GM12878 (cell line): Measurements from ENCODE around the gene F8A2. TPM values are rescaled to one million over a fixed set of nuclear protein-coding genes. Genes with fewer than 3 reads are reported as not detected.
"Not testable (repeated sequence)": the region's sequence is repeated elsewhere in the genome, so short reads cannot be mapped to it uniquely, and the experiment has no call there.

Experiments used
- ATAC-seq: fragments of 200-7000 bp; cut with Tn5 transposase; 3 replicates; pipeline ENCODE4 v1.9.1; 2020; ENCODE audit warnings: mild to moderate bottlenecking, moderate library complexity
- BruUV-seq: library from RNA; stranded (reverse); fragments of 400-500 nt; replicated peaks from 2 replicates; lab custom pipeline; 2021; lab: Mats Ljungman, UMichigan
- CTCF ChIA-PET: fragments of 300-600 bp; sonication (Branson Sonifier 250); formaldehyde crosslinking; extraction: SDS; loops from one replicate; lab custom pipeline; 2021; ENCODE audit warnings: inconsistent platforms; lab: Yijun Ruan, JAX
- POLR2A ChIA-PET: fragments of 350-600 bp; formaldehyde crosslinking; extraction: SDS; loops from one replicate; lab custom pipeline; 2021; ENCODE audit warnings: inconsistent platforms; lab: Charles Lee
- RAD21 ChIA-PET: fragments of 300-600 bp; sonication (Branson Sonifier 250); formaldehyde crosslinking; loops from one replicate; lab custom pipeline; 2023; ENCODE audit warnings: antibody characterized with exemption; ENCODE audit not compliant: unreplicated experiment; lab: Charles Lee
- SMC1A ChIA-PET: fragments of 300-600 bp; sonication (Branson Sonifier 250); formaldehyde crosslinking; loops from one replicate; lab custom pipeline; 2023; ENCODE audit not compliant: unreplicated experiment, uncharacterized antibody; lab: Charles Lee
- DNase-seq: peaks from one replicate; pipeline ENCODE4 v3.0.0-alpha.2; 2011; ENCODE audit warnings: low read depth, low spot score
- FAIRE-seq: peaks from 3 replicates; lab custom pipeline; 2011; peaks lifted over from hg19 to GRCh38; lab: Jason Lieb, UNC
- H2AFZ ChIP-seq: 2 replicates; pipeline ENCODE4 v1.6.0; 2011; ENCODE audit warnings: low read depth, low read length, control low read depth; ENCODE audit not compliant: control insufficient read depth
- H3K27ac ChIP-seq: 2 replicates; pipeline ENCODE4 v1.5.1; 2011; ENCODE audit warnings: control low read depth; ENCODE audit not compliant: control insufficient read depth, insufficient read depth
- H3K27me3 ChIP-seq, 2 experiments: replicated peaks in 1 of 2; 2 replicates each; pipeline versions ENCODE4 v1.6.0 to v1.6.1; 2011; ENCODE audit warnings: low read length in 1 of 2; ENCODE audit not compliant: control insufficient read depth in 2 of 2, insufficient read depth in 2 of 2
- H3K36me3 ChIP-seq, 2 experiments: 2 replicates each; pipeline ENCODE4 v1.5.1; 2011; ENCODE audit warnings: low read length in 1 of 2; ENCODE audit not compliant: control insufficient read depth in 2 of 2, insufficient read depth in 2 of 2
- H3K4me1 ChIP-seq: 2 replicates; pipeline ENCODE4 v1.6.1; 2011; ENCODE audit warnings: mild to moderate bottlenecking, low read length, moderate library complexity, mixed read lengths; ENCODE audit not compliant: control insufficient read depth, insufficient read depth
- H3K4me2 ChIP-seq: 2 replicates; pipeline ENCODE4 v1.6.0; 2011; ENCODE audit warnings: control low read depth; ENCODE audit not compliant: control insufficient read depth, insufficient read depth
- H3K4me3 ChIP-seq: fragments of 200-600 bp; sonication (generic); 2 replicates; pipeline ENCODE4 v1.5.1; 2016
- H3K79me2 ChIP-seq: 2 replicates; pipeline ENCODE4 v1.6.0; 2011; ENCODE audit warnings: low read length; ENCODE audit not compliant: control insufficient read depth, insufficient read depth
- H3K9ac ChIP-seq: 2 replicates; pipeline ENCODE4 v1.8.0; 2011; ENCODE audit warnings: low read length, control low read depth, mixed read lengths; ENCODE audit not compliant: control insufficient read depth, insufficient read depth
- H3K9me3 ChIP-seq: replicated peaks from 3 replicates; pipeline ENCODE4 v1.5.1; 2011; ENCODE audit warnings: mild to moderate bottlenecking, low read length; ENCODE audit not compliant: control insufficient read depth, insufficient read depth
- H4K20me1 ChIP-seq: 2 replicates; pipeline ENCODE4 v1.6.0; 2011; ENCODE audit not compliant: control insufficient read depth, insufficient read depth
- WGBS: methylation state at CpG from one replicate; pipeline ENCODE4 v1.1.6; 2016; ENCODE audit warnings: low lambda C conversion rate; ENCODE audit not compliant: insufficient replicate concordance, insufficient coverage; ENCODE audit errors: missing lambda C conversion rate; 5-methylcytosine and 5-hydroxymethylcytosine counted together
- in situ Hi-C: fragments of 300-500 bp; cut with MboI; formaldehyde crosslinking; loops from 9 replicates; pipeline ENCODE4 v1.14.3; 2018; ENCODE audit warnings: mixed read lengths
- intact Hi-C: fragments of 100-400 bp; cut with micrococcal nuclease; formaldehyde crosslinking; loops from one replicate; pipeline ENCODE4 v1.14.2; 2022; ENCODE audit not compliant: unreplicated experiment
- polyA plus RNA-seq, 11 experiments: library from polyadenylated mRNA; depleted of rRNA in 4 of 11; unstranded in 6 of 11; stranded (reverse) in 5 of 11; fragments of >200 nt; fragmentation: Nextera tagmentation in 4 of 11; fragmentation: Illumina TruSeq in 1 of 11; extraction: Ambion mirVana in 4 of 11; extraction: Trizol in 1 of 11; gene quantifications; 1 replicate in 1 of 11; 2 replicates in 10 of 11; pipeline versions ENCODE4 v1.2.1 to v1.2.3, GENCODE V29; 2011 to 2016; ENCODE audit warnings: inconsistent platforms in 2 of 11, missing spikeins in 2 of 11, low read depth in 1 of 11
- total RNA-seq, 4 experiments: library from RNA; depleted of rRNA in 3 of 4; stranded (reverse); fragments of >200 nt in 3 of 4; fragmentation: Illumina TruSeq in 1 of 4; extraction: Trizol in 1 of 4; gene quantifications; 2 replicates each; pipeline versions ENCODE4 v1.2.1 to v1.2.3, GENCODE V29; 2013 to 2021

Gene F8A2
- total and polyA plus RNA-seq, 10 of the 15 experiments (the other 5 are each of a cell fraction or from before 2014, with no cell fraction given), result not detected

DNA sequence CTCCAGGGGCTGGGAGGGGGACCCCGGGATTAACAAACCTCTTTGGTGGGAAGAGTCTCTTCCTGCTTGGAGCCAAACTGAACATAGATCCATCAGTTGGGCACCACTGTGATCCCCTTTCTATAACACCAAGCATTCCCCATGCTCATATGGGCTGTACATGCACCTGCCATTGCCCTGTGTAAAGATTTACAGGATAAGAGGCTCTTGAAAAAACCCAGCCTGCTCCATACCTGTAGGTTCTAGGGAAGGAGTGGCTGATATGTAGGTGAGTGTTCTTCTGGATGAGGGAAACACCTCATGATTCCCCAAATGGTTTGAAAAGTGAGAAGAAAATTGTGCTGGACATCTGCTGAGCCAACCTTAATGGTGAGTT lies 46.6 kb upstream of the F8A2 start:
- RAD21 ChIA-PET, in situ Hi-C loops, DNase-seq, H3K27ac ChIP-seq, H3K9me3 ChIP-seq, BruUV-seq, H3K4me3 ChIP-seq, POLR2A ChIA-PET, H3K9ac ChIP-seq, intact Hi-C loops, FAIRE-seq, H3K79me2 ChIP-seq, SMC1A ChIA-PET, H3K27me3 ChIP-seq, H4K20me1 ChIP-seq, H3K36me3 ChIP-seq, H3K4me1 ChIP-seq, CTCF ChIA-PET: not testable (repeated sequence)
- Histone ChIP-seq H2AFZ (peak overlapping the region; percentile 31; the same call in 1 of the 2 replicates), H3K4me2 (peak overlapping the region; percentile 8; the same call in 1 of the 2 replicates)
- peak; percentile 18 for ATAC-seq
- WGBS, result 0% methylated on average over 1 of the region's 1 CpG

DNA sequence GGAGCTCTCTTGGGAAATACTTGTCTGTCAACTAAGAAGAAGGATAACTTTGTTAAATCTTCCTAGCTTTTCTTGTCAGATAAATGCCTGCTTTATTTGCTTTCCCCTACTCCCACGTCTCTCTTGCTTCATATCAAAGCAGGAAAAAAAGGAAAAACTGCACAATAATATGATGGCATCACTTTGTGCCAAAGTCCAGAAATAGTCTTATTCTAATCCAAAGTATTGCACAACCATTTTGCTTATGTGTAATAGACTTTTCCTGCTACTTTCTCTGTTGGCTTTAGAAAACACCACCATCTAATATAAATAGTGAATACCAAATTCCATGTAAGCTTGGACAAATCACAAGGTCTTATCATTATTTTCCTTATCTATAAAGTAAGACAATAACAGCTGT lies 36.2 kb upstream of the F8A2 start:
- DNase-seq, H4K20me1 ChIP-seq, BruUV-seq, RAD21 ChIA-PET, H2AFZ ChIP-seq, FAIRE-seq, ATAC-seq, H3K9ac ChIP-seq, POLR2A ChIA-PET, H3K79me2 ChIP-seq, intact Hi-C loops, CTCF ChIA-PET, H3K4me2 ChIP-seq, H3K27ac ChIP-seq, H3K9me3 ChIP-seq, H3K4me3 ChIP-seq, H3K27me3 ChIP-seq, H3K36me3 ChIP-seq, in situ Hi-C loops, SMC1A ChIA-PET, H3K4me1 ChIP-seq: not testable (repeated sequence)
- WGBS, result no CpG with 5 or more reads among the region's 1 CpG

DNA sequence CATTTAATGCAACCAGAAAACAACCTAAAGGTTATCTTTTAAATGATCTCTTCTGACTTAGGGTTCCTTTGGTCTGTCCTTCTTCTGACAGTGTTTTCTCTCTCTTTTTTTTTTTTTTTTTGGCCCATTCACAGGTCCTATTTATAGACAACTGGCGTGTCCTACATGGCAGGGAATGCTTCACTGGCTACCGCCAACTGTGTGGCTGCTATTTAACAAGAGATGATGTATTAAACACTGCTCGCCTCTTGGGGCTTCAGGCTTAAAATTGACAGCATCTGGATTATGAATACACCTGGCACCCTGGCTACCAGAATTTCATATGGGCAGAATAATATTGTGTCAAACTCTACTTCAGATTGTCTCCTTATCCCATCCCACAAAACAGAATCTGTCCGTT lies 32.4 kb upstream of the F8A2 start:
- H3K4me2 ChIP-seq, BruUV-seq, ATAC-seq, FAIRE-seq, H3K27me3 ChIP-seq, H3K9ac ChIP-seq, DNase-seq, intact Hi-C loops, H3K36me3 ChIP-seq, CTCF ChIA-PET, H3K79me2 ChIP-seq, RAD21 ChIA-PET, in situ Hi-C loops, H3K27ac ChIP-seq, H2AFZ ChIP-seq, POLR2A ChIA-PET, H4K20me1 ChIP-seq, H3K9me3 ChIP-seq, SMC1A ChIA-PET, H3K4me3 ChIP-seq, H3K4me1 ChIP-seq: not testable (repeated sequence)
- no CpG with 5 or more reads among the region's 4 CpGs for WGBS

DNA sequence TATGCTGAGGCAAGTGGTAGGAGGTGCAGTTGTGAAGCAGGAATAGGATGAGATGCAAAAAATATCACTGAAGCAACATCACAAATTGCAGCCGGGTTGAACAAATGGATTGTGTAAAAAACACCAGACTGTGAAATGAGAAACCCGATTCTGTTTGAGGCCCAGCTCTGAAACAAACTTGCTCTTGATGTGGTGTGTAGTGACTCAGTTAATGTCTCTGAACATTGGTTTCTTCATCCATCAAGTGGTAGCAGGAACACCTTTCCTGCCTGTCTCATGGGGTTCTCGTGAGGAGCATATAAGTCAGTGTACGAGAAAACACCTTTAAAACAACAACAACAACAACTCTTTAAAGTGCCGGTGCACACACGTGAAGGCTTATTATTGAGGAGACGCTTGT lies 18.2 kb upstream of the F8A2 start:
- H3K4me1 ChIP-seq, in situ Hi-C loops, H3K4me2 ChIP-seq, RAD21 ChIA-PET, H4K20me1 ChIP-seq, H3K27me3 ChIP-seq, H3K79me2 ChIP-seq, SMC1A ChIA-PET, H3K9ac ChIP-seq, H3K27ac ChIP-seq, CTCF ChIA-PET, intact Hi-C loops, ATAC-seq, H3K9me3 ChIP-seq, BruUV-seq, H3K36me3 ChIP-seq, DNase-seq, FAIRE-seq, H3K4me3 ChIP-seq, POLR2A ChIA-PET, H2AFZ ChIP-seq: not testable (repeated sequence)
- no CpG with 5 or more reads among the region's 7 CpGs for WGBS
